HCT116 (cell line): ENCODE measurements around the gene COL19A1.

Experiments
- CTCF ChIP-seq, 3 experiments: fragments of 200-600 bp in 1 of 3; sonication (generic) in 1 of 3; IDR thresholded peaks in 2 of 3; conservative IDR thresholded peaks in 1 of 3; 2 replicates each; pipeline ENCODE4 v1.5.1; 2012 to 2017; ENCODE audit warnings: low read depth in 2 of 3, low read length in 2 of 3, antibody characterized with exemption in 1 of 3, borderline replicate concordance in 1 of 3, control low read depth in 1 of 3, mild to moderate bottlenecking in 1 of 3, mixed read lengths in 1 of 3, mixed run types in 1 of 3, moderate library complexity in 1 of 3; ENCODE audit not compliant: insufficient read depth in 1 of 3
- POLR2A ChIP-seq: IDR thresholded peaks from 2 replicates; pipeline ENCODE4 v1.7.0; 2011; ENCODE audit warnings: borderline replicate concordance; ENCODE audit not compliant: insufficient read depth, insufficient read length; ENCODE audit errors: extremely low read depth
- POLR2AphosphoS5 ChIP-seq: IDR thresholded peaks from 2 replicates; pipeline ENCODE4 v1.6.1; 2011; ENCODE audit warnings: mild to moderate bottlenecking, low read depth, low read length, moderate library complexity
- ZNF274 ChIP-seq: fragments of 200-500 bp; sonication (Bioruptor generic); IDR thresholded peaks from 2 replicates; pipeline ENCODE4 v1.6.1; 2014; ENCODE audit warnings: mild to moderate bottlenecking, low read depth, low read length, inconsistent platforms

- no peak for TF ChIP-seq CTCF (IDR thresholded peaks at IDR 0.05 in 2 of 3, conservative IDR thresholded peaks at IDR 0.05 in 1 of 3; ENCODE audit: borderline replicate concordance in 1 of 3, insufficient read depth in 1 of 3, low read depth in 2 of 3, low read length in 2 of 3)
- no peak for TF ChIP-seq POLR2A
- TF ChIP-seq POLR2AphosphoS5 = no peak
- TF ChIP-seq ZNF274 = no peak
These were observed 285.3 kb downstream of the COL19A1 start for GRCh38 chr6:70151616-70152015.
